ENCODE results near the gene TNS1.

TNS1 gene

DNA sequence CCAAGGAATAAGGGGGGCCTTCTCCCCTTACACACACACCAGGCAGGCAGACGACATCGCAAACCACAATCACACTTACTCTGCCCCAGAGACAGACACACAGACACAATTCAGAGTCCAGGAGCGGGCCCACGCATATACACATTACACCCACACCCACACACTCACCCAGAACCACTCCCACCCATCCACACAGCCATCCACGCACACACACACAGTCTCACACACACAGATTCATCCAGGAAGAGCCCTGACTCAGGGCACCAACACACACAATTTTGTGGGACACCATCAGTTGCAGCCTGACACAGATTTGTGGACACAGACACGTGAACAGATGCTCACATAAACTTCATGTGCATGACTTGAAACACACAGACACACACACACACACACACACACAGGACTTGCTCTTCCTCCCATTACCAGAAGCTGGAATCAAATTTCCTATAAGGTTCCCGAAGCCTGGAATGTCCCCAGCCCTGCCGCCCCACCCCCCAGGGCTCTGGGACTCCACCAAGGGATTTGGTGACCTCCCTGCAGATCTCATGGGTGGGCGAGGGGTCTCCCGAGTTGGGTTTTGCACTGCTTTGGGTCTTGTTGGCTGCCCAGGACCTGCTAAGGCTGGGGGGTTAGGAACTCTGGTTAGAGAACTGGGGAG is 23.5 kb downstream of the TNS1 start:
- no peak for DNase-seq

DNA sequence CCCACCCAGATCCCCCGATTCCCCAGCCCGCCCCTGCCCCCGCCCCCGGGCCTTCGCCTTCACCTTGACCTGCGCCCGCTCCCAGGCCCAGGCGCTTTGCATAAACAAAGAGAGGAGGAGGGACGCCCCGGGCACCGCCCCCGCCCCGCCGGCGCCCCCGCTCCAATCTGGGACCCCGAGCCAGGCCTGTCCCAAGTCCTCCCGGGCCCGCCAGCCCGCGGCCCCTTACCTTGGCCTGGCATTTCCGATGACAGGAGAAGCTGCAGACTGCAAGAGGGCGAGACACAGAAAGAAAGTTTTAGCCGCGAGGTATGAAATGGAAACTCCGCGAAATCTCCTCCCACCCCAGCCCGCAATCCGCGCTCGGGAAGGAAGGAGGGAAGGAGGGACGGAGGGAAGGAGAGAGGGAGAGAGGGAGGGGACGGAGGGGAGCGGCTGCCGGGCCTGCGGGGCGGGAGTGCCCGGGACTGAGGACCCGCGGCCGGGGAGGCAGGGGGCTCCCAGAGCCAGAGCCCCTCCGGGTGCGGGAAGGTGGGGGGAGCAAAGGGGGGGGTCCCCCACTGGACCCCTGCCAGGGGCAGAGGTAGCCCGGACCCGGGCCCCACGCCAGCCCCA is 24.2 kb downstream of the TNS1 start:
- DNase-seq = no peak

DNA sequence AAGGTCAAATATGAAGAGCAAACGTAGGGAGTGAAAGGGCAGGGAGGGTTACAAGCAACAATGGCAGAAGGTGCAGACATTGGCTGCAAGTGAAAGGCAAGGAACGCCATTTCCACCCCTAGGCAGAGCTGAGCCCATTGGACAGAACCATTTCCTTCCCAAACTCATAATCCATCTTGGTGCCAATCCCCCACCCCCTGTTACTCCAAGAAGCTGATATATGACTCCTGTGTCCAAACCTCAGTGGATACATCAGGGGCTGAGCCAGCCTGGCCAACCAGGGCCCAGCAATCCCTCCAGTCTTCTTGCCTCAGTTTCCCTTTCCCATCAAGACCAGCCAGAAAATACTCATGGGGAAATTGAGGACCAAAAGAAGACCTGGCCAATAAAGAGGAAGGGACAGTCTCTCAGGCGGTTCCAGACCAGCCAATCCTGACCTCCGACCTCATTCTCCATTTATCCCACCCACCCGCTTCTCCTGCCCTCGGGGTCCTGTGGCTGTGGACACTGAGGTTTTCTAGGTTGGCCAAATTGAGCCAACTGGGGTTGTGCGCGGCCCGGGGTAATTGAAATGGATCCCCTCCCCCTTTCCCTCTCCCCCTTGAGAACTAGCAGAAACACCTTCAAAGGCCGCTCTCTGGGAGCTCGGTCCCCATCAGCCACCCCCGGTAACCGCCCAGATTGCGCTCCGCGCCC is 24.8 kb downstream of the TNS1 start:
- DNase-seq = no peak

DNA sequence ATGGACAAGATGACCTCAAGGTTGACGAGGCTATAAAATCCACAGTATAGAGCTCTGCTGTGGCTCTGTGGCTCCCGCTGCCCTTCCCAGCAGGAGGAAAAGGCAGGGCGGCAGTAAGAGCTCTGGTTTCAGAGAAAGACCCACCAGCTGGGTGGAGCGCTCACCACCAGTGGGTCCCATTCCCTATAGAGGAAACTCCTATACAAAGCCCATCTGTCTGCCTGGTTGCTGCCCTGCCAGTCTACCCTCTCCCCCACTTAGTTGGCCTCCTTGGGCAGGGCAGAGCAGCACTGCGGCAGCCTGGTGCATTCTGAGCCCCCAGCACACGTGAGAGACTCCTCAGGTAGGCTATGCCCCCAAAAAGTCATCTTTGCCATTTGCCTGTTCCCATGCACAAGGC is 26.5 kb downstream of the TNS1 start:
- no peak for DNase-seq

DNA sequence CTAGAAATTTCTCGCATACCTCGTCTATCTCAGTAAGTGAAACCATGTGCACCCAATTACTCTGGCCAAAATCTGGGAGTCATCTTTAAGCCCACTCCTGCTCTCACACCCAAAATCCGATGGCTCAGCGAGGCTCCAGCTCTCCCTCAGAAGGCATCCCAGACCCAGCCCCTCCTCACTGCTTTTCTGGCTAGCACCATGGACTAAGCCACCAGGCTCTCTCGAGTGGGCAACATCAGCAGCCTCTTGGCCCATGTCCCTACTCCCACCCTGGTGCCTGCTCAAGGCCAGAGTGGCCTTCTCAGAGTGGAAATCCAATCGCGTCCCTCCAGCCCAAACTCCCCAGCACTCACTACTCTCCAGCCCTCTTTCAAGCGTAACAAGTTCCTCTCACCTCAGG is 27.2 kb downstream of the TNS1 start:
- no peak for DNase-seq

DNA sequence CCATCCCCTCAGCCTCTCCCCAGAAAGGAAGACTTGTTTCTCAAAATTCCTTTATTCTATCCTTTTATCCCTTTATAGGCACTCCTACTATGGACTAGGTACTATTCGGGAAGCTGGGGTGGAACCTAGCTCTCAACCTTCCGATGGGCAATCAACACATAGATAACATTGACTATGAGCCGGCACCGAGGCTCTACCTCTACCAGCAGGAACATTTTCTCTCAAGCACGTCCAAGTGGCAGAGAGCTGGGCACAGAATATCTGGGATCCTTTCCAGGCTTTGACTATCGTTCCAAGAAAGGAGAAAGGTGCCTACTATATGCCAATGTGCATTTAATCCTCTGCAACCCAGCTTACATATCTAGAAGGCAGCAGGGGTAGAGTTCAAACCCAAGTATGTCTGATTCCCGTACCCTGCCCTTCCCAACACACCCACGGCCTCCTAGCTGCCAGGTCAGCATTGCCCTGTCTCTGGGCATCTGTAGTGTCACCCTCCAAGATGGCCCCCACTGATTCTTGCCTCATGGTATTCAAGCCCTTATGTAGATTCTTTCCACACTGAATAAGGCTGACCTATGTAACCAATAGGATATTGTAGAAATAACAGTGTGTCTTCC is 28.3 kb downstream of the TNS1 start:
- no peak for DNase-seq

DNA sequence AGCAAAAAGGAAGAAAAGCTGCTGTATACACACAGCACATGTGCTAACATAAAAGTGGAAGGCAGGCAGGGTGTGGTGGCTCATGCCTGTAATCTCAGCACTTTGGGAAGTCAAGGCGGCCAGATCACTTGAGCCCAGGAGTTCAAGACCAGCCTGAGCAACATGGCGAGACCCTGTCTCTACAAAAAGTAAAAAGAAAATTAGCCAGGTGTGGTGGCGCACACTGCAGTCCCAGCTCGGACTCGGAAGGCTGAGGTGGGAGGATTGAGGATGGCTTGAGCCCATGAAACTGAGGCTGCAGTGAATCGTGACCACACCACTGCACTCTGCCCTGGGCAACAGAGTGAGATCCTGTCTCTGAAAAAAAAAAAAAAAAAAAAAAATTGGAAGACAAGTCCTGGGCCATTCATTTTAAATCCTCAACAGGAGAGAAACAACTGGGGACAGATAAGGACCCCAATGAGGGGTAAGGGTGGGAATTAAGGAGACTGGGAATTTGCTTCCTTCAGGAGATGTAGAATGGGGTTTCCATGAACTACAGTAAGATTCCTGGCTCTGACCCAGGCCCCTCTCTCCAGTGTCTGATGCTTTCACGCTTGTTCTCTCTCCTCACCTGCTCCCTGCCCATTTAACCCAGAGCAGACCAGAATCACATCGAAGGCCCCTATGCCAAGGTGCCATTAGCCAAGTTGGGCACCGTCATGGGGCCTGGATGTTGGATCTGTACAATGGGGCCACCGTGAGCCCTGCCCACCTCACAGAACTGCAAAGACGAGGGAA is 29.6 kb downstream of the TNS1 start:
- DNase-seq = no peak

DNA sequence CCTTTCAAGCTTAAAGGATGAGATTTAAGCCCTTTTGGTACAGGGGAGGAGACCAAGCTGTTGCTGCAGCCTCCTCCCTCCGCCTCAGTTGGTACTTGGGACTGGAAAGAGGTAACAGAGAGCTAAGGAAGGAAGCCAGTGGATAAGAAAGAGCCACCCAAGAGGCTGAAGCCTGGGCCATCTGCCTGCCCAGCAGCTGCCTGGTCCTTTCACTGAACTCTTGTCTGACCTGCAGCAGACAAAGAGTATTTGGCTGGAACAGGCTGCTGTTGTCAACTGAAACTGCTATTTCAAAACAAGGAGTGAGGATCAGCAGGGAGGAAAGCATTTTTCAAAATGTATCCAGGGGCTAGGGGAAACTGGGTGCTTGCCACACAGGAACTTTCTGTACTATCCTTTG is 30.3 kb downstream of the TNS1 start:
- no peak for DNase-seq

DNA sequence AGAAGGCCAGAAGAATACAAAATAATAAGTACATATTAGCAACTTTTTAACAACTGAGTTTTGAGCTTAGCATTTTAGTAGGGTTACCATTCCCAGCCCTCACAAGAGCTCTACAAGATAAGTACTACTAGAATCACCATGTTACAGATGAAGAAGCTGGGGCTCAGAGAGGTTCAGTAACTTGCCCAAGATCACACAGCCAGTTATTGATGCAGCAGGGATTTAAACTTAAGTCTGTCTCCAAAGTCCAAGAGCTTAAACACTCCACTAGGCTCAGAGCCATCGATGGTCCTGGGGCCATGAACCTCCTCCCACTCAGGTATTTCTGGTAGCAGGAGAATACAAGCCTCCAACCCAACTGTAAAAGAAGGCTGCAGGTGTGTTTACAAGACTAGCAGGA is 30.8 kb downstream of the TNS1 start:
- no peak for DNase-seq

DNA sequence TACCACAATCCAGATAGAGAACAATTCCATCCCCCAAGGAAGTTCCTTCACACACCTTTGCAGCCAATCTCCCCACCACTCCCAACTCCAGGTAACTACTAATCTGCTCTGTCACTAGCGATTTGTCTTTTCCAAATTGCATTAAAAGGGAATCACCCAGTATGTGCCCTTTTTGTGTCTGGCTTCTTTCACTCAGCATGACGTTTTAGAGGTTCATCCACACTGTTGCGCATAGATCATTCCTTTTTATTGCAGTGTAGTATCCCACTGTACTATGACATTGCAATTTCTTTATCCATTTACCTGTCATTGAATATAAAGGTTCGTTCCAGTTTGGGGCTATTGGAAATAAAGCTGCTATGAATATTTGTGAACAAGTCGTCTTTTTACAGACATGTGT is 31.6 kb downstream of the TNS1 start:
- DNase-seq = no peak

DNA sequence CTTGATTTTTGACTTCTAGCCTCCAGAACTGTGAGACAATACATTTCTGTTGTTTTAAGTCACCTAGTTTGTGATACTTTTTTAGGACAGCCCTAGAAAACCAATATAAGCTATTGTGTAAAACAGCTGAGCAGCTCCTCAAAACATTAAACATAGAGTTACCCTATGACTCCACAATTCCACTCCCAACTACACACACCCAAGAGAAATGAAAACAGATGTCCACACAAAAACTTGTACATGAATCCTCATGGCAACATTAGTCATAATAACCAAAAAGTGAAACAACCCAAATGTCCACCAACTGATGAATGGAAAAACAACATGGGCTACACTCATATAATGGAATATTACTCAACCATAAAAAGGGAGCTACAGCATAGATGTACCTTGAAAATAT is 32.6 kb downstream of the TNS1 start:
- no peak for DNase-seq

DNA sequence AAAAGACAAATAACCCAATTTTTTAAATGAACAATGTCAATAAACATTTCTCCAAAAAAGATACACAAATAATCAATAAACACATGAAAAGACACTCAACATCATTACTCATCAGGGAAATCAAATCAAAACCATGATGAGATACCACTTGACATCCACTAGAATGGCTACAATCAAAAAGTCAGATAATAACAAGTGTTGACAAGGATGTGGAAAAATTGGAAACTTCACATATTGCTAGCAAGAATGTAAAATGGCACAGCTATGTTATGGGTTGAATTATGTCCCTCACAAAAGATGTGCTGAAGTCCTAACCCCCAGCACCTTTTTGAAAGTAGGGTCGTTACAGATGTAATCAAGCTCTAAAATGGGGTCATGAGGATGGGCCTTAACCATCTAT is 33.2 kb downstream of the TNS1 start:
- no peak for DNase-seq

DNA sequence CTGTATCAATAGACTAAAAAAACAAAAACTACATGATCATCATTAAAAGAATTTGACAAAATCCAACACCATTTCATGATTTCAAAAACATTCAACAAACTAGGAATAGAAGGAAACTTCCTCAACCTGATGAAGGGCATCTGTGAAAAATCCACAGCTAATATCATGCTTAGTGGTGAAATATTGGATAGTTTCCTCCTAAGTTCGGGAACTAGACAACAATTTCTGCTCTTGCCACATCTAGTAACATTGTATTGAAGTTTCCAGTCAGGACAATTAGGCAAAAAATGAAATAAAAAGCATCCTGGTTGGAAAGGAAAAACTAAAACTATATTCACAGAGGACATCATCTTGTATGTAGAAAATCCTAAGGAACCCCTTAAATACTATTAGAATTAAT is 34.8 kb downstream of the TNS1 start:
- no peak for DNase-seq

DNA sequence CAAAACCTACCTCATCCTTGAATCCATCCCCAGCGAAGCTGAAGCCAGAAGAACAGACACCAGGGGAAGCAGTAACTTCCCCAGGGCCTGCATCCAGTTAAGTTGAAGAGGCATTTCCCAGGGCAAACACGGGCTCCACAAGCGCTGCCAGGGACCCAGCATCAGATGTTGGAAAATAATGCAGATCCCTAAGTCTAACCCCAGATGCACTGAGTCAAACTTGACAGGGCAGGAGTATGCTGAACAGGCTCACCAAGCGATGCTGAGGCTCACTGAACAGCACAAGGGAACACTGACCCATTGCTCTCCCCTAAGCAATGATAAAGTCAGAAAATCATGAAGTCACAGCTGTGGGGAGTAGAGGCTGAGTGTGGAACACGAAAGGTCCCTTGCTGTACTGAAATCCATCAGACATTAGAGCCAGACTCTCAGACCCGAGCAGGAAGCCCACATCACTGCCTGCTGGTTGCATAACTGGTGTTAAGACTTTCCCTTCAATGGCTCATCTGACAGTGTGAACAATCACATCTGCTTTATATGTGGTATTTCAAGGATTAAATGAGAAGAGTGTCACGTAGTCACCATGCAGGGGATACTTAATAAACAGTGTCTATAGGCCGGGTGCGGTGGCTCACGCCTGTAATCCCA is 36.2 kb downstream of the TNS1 start:
- no peak for DNase-seq

DNA sequence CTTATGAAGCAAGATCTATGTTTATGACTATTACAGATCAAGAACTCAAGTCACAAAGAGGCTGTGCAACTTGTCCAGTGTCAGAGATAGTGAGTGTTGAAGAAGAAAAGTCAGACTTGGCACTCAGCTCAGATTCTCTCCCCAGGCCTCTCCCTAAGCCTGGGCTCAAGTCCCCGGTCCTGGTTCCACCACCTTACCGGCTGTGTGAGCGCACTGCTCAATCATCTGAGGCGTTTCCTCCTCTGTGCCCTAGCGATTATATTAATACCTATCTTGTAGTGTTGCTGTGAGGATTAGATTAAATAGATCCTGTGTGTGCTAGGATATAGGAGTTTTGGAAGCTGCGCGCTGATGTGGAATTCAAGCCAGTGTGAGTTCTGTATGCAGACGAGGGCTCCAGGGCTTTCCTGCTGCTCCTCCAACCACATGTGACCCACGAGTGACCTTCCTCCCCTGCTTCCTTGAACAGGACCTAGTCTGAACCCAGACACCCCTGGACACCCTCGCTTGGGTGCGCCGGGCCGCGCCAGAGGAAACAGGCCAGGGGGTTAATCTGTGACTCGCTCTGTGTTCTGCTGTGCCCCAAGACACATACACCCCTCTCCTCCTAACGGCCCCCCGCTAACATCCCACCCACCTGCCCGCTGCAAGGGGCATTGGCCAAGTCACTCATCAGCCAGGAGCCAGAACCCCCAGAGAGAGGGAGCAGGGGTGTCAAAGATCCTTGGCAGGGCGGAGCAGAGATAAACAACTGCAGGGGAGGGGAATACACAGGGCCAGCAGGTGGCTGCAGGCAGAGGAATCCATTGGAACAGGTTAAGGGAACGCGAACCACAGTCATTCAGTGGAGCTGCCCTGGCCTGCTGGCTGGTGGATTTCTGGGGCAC is 38.3 kb downstream of the TNS1 start:
- DNase-seq = no peak

DNA sequence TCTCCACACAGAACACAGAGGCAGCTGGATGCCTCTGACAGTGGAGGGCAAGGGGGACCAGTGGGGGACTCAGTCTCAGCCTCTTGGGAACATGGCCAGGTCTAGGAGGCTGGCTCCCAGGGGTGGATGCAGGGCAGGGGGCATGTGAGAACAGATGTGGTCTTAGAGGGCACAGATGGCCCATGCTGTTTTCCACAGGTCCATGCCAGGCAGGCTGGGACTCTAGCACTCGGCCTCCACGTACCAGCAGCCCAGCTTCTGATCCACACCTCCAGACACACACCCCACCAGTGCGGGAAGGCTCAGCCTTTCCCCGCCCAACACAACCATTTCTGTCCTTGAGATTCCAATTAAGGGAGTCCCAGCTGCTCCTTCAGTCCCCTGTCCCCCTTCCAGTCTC is 42.4 kb downstream of the TNS1 start:
- DNase-seq = no peak

DNA sequence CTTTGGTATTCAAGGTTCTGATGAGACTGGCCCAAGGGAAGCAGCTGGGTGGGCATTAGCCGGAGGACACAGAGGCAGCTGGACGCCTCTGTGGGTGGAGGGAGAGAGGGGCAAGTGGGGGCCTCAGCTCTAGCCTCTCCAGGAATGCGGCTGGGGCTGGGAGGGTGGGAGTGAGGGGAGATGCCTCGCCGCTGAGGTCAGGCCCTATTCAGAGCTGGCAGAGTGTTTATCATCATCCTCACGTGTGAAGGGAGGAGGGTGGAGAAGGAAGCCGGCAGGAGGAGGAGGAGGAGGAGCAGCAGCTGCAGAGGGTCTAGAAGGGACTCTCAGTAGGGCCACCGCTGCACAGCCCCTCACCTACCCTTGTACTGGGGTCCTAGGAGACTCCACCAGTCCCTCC is 43.1 kb downstream of the TNS1 start:
- DNase-seq = no peak

DNA sequence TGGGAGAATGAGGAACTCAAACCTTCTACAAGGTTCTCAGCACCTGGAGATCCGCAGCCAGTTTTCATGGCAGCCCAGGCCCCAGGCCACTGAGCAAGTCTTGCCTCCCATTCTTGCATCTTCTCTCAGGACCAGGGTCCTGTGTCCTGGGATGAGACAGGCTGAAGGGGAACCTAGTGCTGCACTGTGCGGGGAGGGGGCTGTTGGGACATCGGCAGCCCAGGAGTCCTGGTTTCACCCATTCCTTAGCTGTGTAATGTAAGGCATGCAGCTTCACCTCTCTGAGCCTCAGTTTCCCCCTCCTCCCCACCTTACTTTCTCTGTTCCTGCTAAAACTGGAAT is 43.9 kb downstream of the TNS1 start:
- no peak for DNase-seq

DNA sequence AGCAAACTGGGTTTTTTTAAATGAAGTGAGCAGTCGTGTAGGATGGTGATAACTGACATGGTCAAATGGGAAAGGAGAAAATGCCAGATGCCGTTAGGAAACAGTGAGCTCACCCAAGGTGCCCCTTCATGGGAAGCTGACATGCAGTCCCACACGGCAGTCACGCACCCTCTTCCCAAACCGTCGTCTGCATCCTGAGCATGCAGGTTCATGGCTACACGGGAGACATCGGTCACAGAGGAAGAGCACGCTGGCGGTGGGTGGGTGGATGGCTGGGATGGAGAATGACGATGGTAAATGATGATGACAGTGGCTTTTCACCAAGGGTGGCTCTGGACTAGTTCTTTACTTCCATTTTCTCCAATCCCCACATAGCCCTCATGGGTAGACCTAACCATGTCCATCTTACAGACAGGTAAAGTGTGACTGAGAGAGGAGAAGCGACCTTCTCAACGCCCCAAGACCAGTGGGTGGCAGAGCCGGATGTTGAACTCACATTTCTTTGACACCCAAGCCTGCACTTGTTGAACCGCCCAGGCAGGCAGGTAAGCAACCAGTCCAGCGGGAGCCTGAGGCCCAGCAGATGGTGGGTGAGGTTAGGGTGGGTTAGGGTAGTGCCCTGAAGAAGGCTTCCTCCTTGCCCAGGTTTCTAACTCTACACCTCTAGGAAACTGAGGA is 44.5 kb downstream of the TNS1 start:
- no peak for DNase-seq

DNA sequence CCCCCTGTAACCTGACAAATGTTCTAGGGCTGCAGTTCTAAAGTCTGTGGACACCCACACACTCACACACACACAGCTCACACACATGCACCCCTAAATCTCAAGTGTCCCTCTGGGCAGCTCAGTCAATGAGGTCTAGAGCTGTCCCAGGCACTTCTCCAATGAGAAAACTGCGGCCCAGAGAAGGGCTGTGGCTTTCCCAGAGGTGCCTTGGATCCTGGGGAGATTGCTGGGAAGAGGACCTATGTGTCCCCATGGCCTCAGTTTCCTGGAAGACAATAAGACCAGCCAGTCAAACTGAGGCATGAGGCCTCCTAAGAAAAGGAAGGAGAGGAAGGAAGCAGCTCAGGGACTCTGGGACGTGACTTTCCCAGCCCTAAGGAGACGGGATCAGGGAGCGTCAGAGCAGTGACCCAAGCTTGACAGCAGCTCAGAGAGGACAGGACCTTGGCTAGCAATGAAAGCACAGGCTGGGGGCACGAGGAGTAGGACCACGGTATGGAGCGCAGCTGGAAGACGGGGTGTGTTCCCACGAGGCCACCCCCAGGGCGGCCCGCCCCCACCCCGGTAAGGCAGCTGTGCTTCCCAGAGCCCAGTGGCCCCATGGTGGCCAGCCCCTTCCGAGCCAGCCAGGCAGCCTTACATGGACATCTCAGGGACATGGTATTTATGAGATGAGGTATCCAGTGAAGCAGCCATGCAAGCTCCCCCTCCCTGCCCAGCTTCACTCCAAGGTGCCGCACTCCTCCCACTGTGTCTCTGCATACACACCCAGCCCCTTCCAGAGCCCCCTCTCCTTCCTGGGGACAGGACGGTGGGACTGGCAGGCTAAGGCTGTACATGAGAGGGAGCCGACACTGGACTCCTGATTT is 46.0 kb downstream of the TNS1 start:
- DNase-seq = no peak

Measured in stimulated activated CD8-positive, alpha-beta memory T cell treated with anti-CD3 and anti-CD28 coated beads, Interleukin-4, amount 100 ng/mL, for 48 hours (primary cell).